ENCODE measurements around the gene GATA2.

GATA2 gene

GRCh38 chr3:128502712-128503111, 9.7 kb upstream of the GATA2 start:
- no peak for DNase-seq (ENCODE audit: low spot score)

- no peak for DNase-seq (ENCODE audit: low spot score)
Observed at GRCh38 chr3:128501431-128501830, 8.4 kb upstream of the GATA2 start.

GRCh38 chr3:128500556-128500955, 7.6 kb upstream of the GATA2 start:
- no peak for DNase-seq (ENCODE audit: low spot score)

GRCh38 chr3:128499724-128500275, 6.8 kb upstream of the GATA2 start:
- no peak for DNase-seq (ENCODE audit: low spot score)

- no peak for DNase-seq (ENCODE audit: low spot score)
Observed at GRCh38 chr3:128498901-128499530, 6.0 kb upstream of the GATA2 start.

GRCh38 chr3:128498127-128498626, 5.2 kb upstream of the GATA2 start:
- no peak for DNase-seq (ENCODE audit: low spot score)

GRCh38 chr3:128497305-128498126, 4.5 kb upstream of the GATA2 start:
- DNase-seq (ENCODE audit: low spot score), result peak; percentile 63

GRCh38 chr3:128496602-128497304, 3.8 kb upstream of the GATA2 start:
- DNase-seq (ENCODE audit: low spot score), result no peak

GRCh38 chr3:128496019-128496601, 3.1 kb upstream of the GATA2 start:
- DNase-seq (ENCODE audit: low spot score), result no peak

GRCh38 chr3:128495435-128495970, 2.5 kb upstream of the GATA2 start:
- no peak for DNase-seq (ENCODE audit: low spot score)

GRCh38 chr3:128494367-128494650, 1.3 kb upstream of the GATA2 start:
- DNase-seq (ENCODE audit: low spot score), result no peak

- no peak for DNase-seq (ENCODE audit: low spot score)
Observed at GRCh38 chr3:128493570-128494366, 767 bp upstream of the GATA2 start.

- no peak for DNase-seq (ENCODE audit: low spot score)
Observed at GRCh38 chr3:128491941-128492670, 895 bp downstream of the GATA2 start.

GRCh38 chr3:128491691-128491940, 1.4 kb downstream of the GATA2 start:
- no peak for DNase-seq (ENCODE audit: low spot score)

- DNase-seq (ENCODE audit: low spot score), result no peak
Observed at GRCh38 chr3:128490915-128491690, 1.9 kb downstream of the GATA2 start.

- no peak for DNase-seq (ENCODE audit: low spot score)
Observed at GRCh38 chr3:128490650-128490914, 2.4 kb downstream of the GATA2 start.

GRCh38 chr3:128489927-128490649, 2.9 kb downstream of the GATA2 start:
- no peak for DNase-seq (ENCODE audit: low spot score)

GRCh38 chr3:128489674-128489926, 3.4 kb downstream of the GATA2 start:
- no peak for DNase-seq (ENCODE audit: low spot score)

GRCh38 chr3:128488991-128489673, 3.9 kb downstream of the GATA2 start:
- no peak for DNase-seq (ENCODE audit: low spot score)
